NCI-H69 (cell line): ENCODE measurements around the gene SLC13A3.

ENCODE experiments used
- DNase-seq: peaks from one replicate; lab custom pipeline; 2025; lab: John Stamatoyannopoulos, UW

SLC13A3 gene

GRCh38 chr20:46555370-46555956 lies 95.8 kb downstream of the SLC13A3 start:
- DNase-seq, result no peak

GRCh38 chr20:46554828-46555227 lies 96.4 kb downstream of the SLC13A3 start:
- DNase-seq, result no peak

- DNase-seq, result no peak
Observed at GRCh38 chr20:46553926-46554325, 97.3 kb downstream of the SLC13A3 start.

DNA sequence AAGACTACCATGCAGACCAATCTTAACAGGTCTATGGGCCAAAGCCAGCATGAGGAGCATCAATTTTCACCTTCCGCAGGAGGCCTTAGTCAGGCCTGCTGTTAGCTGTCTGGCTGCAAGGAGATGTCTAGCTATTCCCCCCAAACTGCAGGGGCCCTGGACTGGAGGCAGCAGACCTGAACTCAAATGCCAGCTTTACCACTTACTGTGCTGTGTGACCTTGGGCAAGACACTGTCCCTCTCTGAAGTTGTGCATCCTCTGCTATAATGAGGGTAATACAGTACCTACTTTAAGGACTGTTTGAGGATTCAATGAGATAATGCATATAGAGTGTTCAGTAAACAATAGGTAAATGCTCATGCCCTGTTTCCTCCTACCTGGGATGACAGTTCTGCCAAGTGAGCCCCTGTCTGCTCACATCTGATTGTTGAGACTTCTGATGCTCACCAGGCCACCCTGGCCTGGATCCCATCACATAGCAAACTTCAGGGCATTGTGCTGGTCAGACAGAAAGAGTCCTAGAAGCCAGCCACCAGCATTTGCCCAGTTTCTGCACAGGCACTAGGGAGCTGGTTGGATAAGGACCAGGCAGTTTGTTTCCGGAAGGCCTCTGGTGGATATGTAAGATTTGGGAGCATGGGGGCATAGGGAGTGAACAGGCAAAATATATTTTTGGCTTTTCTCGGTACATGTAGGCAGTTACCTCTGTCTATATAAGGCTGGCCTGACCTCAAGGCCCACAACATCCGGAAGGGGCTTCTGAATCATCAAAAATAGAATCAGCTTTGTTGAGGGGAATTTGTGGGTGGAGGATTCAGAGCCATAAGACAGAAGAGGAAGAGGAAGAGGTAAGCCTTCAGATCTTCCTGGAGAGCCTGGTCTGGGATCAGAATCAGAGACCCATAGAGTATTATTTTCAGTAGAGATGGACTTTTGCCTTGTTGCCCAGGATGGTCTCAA lies 98.5 kb downstream of the SLC13A3 start:
- no peak for DNase-seq

DNA sequence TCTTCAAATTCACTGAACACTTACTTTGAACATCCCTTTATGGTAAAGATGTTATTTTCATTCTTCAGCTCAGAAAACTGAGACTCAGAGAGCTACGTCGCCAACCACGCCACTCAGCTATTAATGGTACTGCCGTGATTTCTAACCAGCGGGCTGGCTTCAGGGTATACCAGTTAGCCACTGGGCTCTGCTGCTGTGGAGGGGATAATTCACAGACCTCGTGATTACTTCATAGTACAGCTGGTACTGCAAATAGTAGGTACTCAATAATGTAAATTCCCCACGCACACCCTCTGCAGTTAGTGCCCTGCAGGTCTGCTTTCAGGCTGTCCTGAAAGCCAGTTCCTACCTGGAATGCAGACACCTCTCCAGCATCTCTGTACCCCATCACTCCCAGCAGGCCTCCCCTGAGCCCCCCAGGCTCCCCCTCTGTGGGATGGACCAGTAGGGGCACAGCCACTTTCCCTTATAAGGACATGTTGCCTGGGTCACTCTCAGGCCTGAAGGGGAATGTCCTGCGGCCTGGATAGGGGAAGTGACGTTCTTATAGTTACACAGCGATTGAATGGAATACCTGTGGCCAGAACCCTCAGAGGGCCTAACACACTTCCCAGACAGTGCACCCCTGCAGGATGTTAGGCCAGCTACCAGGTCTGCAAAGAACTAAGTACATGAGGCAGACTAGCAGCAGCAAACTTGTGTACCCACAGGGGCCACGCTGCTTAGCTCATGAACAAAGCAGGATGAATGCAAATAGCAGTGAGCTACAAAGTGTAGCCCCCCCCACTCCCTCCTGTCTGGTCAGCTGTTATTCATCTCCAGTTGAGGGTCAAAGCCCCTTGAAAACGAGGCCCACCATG lies 99.5 kb downstream of the SLC13A3 start:
- DNase-seq, result no peak

GRCh38 chr20:46550461-46550860 lies 100.8 kb downstream of the SLC13A3 start, which contains the start of gene OCSTAMP:
OCSTAMP (minus strand) TSS chr20:46550654; CDS start chr20:46550560, 94 bp downstream.
- DNase-seq, result no peak

DNA sequence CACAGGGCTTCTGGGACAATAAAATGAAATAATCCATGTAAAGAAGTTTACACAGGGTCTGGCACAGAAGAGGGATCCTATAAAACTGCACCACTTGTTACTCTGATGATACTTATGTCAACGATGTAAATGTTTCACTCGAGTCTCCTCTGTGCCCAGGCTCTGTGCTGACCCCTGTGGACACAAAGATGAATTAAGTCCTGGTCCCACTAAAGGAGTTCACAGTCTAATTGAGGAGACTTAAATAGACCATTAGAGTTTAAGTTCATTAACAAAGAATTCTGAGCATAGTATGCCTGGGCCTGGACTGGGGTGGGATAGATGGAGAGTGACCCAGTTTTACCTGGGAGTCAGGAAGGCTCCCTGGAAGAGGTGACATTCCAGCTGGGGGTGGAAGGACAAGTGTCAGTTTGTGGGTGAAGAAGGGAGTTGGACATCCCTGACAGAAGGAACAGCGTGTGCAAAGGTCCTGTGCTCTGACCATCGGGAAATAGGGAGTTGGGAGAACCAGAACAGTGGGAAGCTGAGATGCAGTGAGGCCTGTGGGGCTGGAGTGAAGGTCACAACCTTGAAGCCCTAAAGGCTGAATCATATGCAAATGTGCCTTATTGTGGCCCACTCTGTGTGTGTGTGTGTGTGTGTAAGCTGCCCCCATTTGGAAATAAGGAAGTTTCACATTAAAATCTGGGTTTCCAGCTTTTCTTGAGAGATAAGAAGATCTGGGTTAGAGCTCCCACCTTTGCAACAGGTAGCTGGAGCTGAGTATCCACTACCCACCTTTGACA lies 101.9 kb downstream of the SLC13A3 start:
- no peak for DNase-seq

- no peak for DNase-seq
Observed at GRCh38 chr20:46548688-46549087, 102.6 kb downstream of the SLC13A3 start.

DNA sequence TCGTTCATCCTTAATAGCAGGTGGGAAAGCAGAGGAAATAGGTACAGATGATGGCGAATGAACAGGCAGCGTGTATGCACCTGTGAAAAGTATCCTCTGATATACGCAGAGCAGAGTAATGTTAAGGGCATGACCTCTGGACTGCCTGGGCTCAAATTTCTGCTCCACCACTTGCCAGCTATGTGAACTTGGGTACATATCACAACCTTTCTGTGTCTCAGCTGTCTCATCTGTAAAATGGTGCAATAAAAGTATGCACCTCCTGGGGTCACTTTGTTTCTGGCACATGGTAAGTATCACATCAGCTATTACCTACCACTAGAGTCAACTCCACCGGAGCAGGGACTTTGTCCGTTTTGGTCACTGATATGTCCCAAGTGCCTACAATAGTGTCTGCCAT lies 103.3 kb downstream of the SLC13A3 start:
- no peak for DNase-seq

DNA sequence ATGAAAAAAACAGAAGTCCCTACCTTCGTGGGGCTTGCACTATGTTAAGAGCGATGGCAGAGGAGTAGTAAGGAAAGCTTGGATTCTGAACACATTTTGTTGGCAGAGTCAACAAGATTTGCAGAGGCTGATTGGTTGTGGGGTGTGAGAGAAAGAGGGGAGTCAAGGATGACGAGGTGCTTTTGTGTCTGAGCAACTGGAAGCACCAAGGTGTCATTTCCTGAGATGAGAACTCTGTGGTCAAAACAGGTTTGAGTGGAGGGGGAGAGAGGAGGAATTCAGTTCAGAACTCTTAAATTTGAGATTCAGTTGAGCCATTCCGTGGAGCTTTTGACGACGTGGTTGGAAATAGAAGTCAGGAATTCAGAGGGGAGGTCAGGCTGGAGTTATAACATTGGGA lies 104.3 kb downstream of the SLC13A3 start:
- no peak for DNase-seq

DNA sequence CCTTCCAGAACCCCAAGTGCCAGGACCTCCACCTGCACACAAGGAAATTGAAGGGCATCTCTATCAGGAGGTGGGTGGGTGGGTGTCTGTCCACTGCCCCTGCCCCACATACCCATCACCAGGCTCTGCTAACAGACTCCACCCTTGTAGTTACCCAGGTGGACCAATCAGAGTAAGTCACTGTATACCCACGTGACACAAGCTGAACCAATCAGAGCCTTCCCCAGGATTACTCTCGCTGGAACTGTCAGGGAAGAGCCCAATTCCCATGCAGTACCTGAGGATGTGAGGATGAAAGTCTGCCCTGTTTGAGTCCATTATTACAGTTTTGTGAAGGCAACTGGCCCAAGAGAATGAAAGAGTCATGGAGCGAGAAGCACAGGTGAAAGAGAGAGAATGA lies 105.0 kb downstream of the SLC13A3 start:
- no peak for DNase-seq

DNA sequence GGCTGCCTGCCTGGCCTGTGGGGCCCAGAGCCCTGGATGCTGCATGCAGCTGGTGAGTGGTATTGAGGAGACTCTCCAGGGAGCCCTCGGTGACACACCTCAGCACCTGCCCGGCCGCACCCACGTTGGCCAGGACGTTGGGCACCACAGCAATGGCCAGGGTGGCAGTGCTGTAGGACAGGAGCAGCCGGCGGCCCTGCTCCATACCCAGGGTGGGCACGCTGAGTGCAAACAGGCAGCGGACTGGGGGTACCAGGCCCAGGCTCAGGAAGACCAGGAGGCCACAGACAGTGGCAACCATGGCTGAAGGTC lies 105.5 kb downstream of the SLC13A3 start:
- no peak for DNase-seq

- no peak for DNase-seq
Observed at GRCh38 chr20:46545077-46545826, 106.0 kb downstream of the SLC13A3 start.

- DNase-seq, result no peak
Observed at GRCh38 chr20:46544576-46544975, 106.7 kb downstream of the SLC13A3 start.

GRCh38 chr20:46543959-46544358 lies 107.3 kb downstream of the SLC13A3 start:
- DNase-seq, result no peak

- DNase-seq, result no peak
Observed at GRCh38 chr20:46543033-46543432, 108.2 kb downstream of the SLC13A3 start.

DNA sequence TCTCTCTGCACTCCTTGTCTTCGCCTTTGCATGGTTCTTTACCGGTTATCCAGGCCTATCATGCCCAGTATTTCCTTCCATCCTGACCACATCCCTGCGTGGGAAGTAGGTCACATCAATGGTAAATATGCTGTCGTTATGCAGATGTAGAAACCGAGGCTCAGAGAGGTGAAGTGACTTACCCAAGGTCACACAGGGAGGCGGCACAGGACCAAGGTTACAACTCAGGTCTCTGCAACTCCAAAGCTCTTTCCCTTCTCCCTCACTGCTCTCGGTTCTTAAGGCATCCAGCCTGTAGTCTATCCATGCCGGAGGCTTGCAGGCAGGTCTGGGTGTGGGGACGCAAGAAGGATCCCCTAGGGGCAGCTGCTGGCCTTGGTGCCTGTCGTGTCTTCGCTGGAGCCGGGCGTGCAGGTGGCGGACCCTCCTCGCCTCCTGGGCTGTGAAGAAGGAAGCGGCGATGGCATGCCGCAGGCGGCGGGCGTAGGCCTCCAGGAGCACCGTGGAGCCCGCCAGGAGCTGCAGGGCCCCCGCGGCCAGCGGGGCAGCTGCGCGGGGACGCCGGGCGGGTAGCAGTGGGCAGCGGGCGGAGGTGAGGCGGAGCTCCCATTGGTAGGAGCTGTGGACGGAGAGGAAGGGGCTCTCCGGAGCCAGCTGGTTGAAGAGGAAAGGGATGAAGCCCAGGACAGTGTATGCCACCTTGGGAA lies 109.9 kb downstream of the SLC13A3 start:
- DNase-seq, result no peak

DNA sequence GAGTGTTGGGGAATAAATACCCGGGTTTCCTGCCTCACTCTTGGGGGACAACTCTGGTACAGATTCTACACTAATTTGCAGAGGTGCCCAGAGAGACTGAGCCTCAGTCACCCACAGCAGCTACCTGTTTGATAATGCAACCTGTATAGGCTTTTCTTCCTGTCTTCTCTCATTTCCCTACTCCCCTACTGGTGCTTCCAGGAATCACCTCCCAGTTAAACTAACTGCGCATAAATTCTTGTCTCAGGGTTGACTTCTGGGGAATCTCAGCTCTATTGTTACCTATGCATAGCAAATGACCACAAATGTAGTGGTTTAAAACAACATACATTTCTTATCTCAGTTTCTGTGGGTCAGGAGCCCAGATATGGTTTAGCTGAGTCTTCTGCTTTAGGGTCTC lies 112.1 kb downstream of the SLC13A3 start:
- DNase-seq, result no peak

- no peak for DNase-seq
Observed at GRCh38 chr20:46530640-46531039, 120.6 kb downstream of the SLC13A3 start.

- DNase-seq, result no peak
Observed at GRCh38 chr20:46523696-46524328, 127.4 kb downstream of the SLC13A3 start.
